ENCODE results near the gene ABCC5.

- TF ChIP-seq, protein P1, sequence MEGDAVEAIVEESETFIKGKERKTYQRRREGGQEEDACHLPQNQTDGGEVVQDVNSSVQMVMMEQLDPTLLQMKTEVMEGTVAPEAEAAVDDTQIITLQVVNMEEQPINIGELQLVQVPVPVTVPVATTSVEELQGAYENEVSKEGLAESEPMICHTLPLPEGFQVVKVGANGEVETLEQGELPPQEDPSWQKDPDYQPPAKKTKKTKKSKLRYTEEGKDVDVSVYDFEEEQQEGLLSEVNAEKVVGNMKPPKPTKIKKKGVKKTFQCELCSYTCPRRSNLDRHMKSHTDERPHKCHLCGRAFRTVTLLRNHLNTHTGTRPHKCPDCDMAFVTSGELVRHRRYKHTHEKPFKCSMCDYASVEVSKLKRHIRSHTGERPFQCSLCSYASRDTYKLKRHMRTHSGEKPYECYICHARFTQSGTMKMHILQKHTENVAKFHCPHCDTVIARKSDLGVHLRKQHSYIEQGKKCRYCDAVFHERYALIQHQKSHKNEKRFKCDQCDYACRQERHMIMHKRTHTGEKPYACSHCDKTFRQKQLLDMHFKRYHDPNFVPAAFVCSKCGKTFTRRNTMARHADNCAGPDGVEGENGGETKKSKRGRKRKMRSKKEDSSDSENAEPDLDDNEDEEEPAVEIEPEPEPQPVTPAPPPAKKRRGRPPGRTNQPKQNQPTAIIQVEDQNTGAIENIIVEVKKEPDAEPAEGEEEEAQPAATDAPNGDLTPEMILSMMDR (optimal IDR thresholded peaks at IDR 0.05 in 1 of 3, IDR thresholded peaks at IDR 0.05 in 1 of 3, conservative IDR thresholded peaks at IDR 0.05 in 1 of 3; ENCODE audit: extremely low read depth in 1 of 3, insufficient read depth in 2 of 3, low read length in 3 of 3): no peak
- no peak for TF ChIP-seq EZH2 (IDR thresholded peaks at IDR 0.05; ENCODE audit: low read length)
Measured at GRCh38 chr3:183917776-183918175, 99.9 kb downstream of the ABCC5 start.

Measured in keratinocyte (primary cell).